SU-DHL-6 (cell line): ENCODE data around the gene USP47.

Experiments
- EZH2phosphoT487 ChIP-seq: fragments of 200-600 bp; sonication (generic), shearing (Covaris generic); conservative IDR thresholded peaks from 2 replicates; pipeline ENCODE4 v1.6.1; 2018; ENCODE audit warnings: mild to moderate bottlenecking, antibody characterized with exemption, low read length, moderate library complexity, mixed read lengths
- TF ChIP-seq, protein P1 (sequence below): fragments of 200-600 bp; sonication (generic); IDR thresholded peaks from one replicate; pipeline ENCODE4 v1.5.1; 2017; ENCODE audit warnings: antibody characterized with exemption, mild to moderate bottlenecking, low read length, moderate library complexity; ENCODE audit not compliant: insufficient read depth, poor library complexity, severe bottlenecking

DNA sequence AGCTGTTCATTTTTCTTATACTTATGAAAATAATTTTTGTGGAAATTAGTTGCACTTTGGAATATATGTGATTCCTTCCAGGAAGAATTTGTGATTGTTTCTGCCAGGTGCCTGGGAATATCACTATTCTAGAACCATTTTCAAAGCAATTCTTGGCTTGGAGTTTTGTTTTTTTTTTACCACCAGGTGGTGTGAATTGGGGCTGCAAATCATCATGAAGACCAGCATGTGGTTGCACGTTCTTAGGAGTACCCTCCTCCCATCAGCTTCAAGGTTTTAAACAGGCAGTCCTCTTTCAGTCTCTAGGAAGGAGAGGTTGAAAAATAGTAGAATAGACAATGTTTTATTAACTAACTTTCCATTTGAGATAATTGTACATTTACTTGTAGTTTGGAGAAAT lies 25.9 kb downstream of the USP47 start:
- TF ChIP-seq, protein P1, sequence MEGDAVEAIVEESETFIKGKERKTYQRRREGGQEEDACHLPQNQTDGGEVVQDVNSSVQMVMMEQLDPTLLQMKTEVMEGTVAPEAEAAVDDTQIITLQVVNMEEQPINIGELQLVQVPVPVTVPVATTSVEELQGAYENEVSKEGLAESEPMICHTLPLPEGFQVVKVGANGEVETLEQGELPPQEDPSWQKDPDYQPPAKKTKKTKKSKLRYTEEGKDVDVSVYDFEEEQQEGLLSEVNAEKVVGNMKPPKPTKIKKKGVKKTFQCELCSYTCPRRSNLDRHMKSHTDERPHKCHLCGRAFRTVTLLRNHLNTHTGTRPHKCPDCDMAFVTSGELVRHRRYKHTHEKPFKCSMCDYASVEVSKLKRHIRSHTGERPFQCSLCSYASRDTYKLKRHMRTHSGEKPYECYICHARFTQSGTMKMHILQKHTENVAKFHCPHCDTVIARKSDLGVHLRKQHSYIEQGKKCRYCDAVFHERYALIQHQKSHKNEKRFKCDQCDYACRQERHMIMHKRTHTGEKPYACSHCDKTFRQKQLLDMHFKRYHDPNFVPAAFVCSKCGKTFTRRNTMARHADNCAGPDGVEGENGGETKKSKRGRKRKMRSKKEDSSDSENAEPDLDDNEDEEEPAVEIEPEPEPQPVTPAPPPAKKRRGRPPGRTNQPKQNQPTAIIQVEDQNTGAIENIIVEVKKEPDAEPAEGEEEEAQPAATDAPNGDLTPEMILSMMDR = no peak
- TF ChIP-seq EZH2phosphoT487 = no peak
